VCaP (cell line): Measurements from ENCODE around the gene PRND.
A peak's percentile ranks its signal among the peaks of the same experiment; 100 is the strongest.

ENCODE experiments used
- H3K27ac ChIP-seq: fragments of 450-650 bp; 2 replicates; pipeline ENCODE4 v1.5.1; 2017
- TF ChIP-seq, protein P1 (sequence below): fragments of 450-650 bp; conservative IDR thresholded peaks from 2 replicates; pipeline ENCODE4 v1.5.1; 2017; ENCODE audit warnings: mild to moderate bottlenecking, moderate library complexity

Gene PRND

DNA sequence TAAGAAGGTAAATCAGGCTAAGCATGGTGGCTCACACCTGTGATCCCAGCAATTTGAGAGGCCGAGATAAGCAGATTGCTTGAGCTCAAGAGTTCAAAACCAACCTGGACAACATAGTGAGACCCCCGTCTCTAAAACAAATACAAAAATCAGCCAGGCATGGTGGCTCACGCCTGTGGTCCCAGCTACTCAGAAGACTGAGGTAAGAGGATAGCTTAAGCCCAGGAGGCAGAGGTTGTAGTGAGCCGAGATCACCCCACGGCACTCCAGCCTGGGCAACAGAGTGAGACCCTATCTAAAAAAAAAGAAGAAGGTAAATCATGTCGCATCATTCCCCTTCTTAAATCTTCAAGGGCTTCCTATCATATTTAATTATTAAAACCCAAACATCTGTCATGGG, 39.0 kb upstream of the PRND start:
- H3K27ac ChIP-seq: no peak overlapping the region
- TF ChIP-seq, protein P1, sequence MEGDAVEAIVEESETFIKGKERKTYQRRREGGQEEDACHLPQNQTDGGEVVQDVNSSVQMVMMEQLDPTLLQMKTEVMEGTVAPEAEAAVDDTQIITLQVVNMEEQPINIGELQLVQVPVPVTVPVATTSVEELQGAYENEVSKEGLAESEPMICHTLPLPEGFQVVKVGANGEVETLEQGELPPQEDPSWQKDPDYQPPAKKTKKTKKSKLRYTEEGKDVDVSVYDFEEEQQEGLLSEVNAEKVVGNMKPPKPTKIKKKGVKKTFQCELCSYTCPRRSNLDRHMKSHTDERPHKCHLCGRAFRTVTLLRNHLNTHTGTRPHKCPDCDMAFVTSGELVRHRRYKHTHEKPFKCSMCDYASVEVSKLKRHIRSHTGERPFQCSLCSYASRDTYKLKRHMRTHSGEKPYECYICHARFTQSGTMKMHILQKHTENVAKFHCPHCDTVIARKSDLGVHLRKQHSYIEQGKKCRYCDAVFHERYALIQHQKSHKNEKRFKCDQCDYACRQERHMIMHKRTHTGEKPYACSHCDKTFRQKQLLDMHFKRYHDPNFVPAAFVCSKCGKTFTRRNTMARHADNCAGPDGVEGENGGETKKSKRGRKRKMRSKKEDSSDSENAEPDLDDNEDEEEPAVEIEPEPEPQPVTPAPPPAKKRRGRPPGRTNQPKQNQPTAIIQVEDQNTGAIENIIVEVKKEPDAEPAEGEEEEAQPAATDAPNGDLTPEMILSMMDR: no peak

DNA sequence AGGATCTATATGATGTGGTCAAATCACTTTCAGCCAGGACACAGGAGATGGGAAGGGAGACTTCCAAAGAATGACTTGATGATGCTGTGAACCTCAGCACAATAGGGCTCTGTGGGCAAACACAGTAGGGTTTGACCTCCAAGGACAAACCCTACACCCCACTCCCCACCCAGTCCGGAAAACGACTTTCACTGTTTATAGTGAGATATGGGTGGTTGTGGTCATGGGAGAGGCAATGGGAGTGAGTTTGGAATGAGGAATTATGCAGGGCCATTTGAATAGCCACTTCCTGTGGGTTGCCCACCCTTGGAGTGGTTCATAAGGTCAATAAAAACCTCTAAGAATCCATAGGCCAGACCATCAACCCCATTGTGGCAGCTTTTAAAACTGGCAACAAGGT, 38.4 kb upstream of the PRND start:
- no peak overlapping the region for H3K27ac ChIP-seq
- TF ChIP-seq, protein P1: no peak

DNA sequence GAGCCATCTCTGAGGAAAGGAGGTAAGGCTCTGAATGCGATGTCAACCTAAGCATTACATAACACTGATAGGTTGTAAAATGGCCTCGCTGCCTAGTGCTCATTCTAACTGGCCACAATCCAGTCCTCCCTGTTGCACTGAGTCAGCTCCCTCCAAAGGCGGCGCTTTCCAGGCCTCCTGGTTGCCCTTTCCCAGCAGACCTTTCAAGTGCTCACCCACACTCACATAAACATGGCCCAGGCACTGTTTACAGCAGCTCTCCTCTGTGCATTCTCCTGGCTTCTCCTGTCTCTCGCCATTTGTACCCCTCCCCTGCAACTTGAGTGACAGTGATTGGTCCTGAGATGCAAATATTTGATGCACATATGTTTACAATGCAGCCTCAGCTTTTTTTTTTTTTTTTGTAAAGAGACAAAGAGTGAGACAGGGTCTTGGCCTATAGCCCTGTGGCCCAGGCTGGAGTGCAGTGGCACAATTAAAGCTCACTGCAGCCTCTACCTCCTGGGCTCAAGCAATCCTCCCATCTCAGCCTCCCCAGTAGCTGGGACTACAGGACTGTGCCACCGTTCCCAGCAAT, 36.8 kb upstream of the PRND start:
- H3K27ac ChIP-seq: peak overlapping the region; percentile 98
- TF ChIP-seq, protein P1: no peak

DNA sequence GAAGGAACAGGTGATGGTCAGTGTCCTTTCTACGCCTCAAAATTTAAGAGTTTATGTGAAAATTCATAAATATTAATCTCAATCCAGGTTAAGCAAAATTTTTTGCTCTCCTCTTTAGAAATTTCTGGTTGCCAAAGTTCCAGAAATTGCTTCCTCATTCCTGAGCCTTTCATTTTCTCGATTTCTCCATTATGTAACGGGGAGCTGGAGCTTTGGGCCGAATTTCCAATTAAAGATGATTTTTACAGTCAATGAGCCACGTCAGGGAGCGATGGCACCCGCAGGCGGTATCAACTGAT, 35.8 kb upstream of the PRND start:
- H3K27ac ChIP-seq: peak overlapping the region; percentile 98
- TF ChIP-seq, protein P1: no peak

DNA sequence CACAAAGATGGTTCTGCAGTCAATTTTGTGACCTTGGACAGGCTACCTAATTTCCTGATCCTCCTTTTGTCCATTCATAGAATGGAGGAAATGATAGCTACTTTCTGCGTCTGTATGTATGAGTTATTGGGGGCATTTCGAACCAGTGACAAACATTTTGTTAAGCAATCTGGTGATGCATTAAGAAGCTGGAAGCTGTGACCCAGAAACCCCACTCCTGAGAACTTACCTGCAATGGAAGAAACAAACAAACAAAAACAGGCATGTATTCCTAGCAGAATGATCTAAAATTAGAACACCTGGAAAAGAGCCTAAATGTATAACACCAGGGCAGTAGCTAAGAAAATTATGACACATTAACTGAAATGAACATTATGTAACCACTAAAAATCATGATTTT, 33.4 kb upstream of the PRND start:
- TF ChIP-seq, protein P1: no peak
- peak overlapping the region; percentile 98; the same call in 1 of the 2 replicates for H3K27ac ChIP-seq

DNA sequence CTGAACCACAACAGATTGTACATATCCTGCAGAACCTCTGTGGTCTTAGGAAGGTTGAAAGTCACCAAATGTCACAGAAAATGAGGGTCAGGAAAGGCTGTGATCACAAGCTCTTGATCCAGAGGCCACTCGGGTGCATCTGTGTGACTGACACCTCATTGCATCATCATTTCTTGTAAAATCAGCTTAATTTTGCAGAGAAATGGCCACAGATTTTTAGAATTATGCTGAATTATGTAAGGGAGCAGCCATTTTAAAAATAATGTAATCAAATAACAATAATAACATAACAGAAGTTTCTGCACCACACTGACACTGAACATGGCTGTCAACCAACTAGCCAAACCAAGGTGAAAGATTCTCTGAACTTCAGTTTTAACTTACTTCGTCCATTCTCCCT, 32.5 kb upstream of the PRND start:
- TF ChIP-seq, protein P1: no peak

DNA sequence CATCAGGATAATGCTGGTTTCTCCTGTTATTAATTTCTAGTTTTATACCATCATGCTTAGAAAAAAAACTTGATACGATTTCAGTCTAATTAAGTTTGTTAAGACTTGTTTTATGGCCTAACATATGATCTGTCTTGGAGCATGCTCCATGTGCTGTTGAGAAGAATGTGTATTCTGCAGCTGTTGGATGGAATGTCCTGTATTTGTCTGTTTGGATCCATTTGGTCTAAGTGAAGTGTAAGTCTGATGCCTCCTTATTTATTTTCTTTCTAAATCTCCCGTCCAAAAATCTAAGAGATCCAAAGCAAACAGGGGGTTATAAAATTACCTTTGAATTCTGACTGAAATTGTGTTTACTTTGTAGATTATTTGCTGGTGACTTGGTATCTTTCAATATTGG, 30.0 kb upstream of the PRND start:
- H3K27ac ChIP-seq: peak overlapping the region; percentile 27; the same call in 1 of the 2 replicates
- TF ChIP-seq, protein P1: no peak

More for the DNA sequence above, 32.5 kb upstream of the PRND start:
- no peak overlapping the region for H3K27ac ChIP-seq
